BLaER1 (cell line): ENCODE data around the gene R3HDM2.
A peak's percentile ranks its signal among the peaks of the same experiment; 100 is the strongest.
"Not testable (repeated sequence)": the region's sequence is repeated elsewhere in the genome, so short reads cannot be mapped to it uniquely, and the experiment has no call there.

Experiments
- H3K27ac ChIP-seq: shearing (Covaris generic); formaldehyde crosslinking; 2 replicates; pipeline ENCODE4 v1.8.1; 2022
- H3K27me3 ChIP-seq: shearing (Covaris generic); formaldehyde crosslinking; 2 replicates; pipeline ENCODE4 v1.8.1; 2022
- H3K36me3 ChIP-seq: shearing (Covaris generic); formaldehyde crosslinking; 2 replicates; pipeline ENCODE4 v1.8.1; 2022
- H3K4me1 ChIP-seq: shearing (Covaris generic); formaldehyde crosslinking; 2 replicates; pipeline ENCODE4 v1.8.1; 2022
- H3K4me2 ChIP-seq: shearing (Covaris generic); formaldehyde crosslinking; 2 replicates; pipeline ENCODE4 v1.8.1; 2022
- H3K4me3 ChIP-seq: shearing (Covaris generic); formaldehyde crosslinking; 2 replicates; pipeline ENCODE4 v1.8.1; 2022
- H3K9ac ChIP-seq: shearing (Covaris generic); formaldehyde crosslinking; 2 replicates; pipeline ENCODE4 v1.8.1; 2022
- H3K9me3 ChIP-seq: shearing (Covaris generic); formaldehyde crosslinking; 2 replicates; pipeline ENCODE4 v1.8.1; 2022
- H4K20me1 ChIP-seq: shearing (Covaris generic); formaldehyde crosslinking; 2 replicates; pipeline ENCODE4 v1.8.1; 2022
- Cebpa-rat ChIP-seq: shearing (Covaris generic); IDR thresholded peaks from 2 replicates; pipeline ENCODE4 v1.8.1; 2022

R3HDM2 gene

GRCh38 chr12:57444744-57445143 is 13.9 kb upstream of the R3HDM2 start:
- no peaks in the 10 kb centered on the region for H3K36me3 ChIP-seq
- no peak overlapping the region for H3K4me2 ChIP-seq
- H3K9me3 ChIP-seq = peaks cover 17% of the 10 kb centered on the region; the same call in 1 of the 2 replicates
- H3K4me3 ChIP-seq = no peak overlapping the region
- H4K20me1 ChIP-seq = no peaks in the 10 kb centered on the region
- no peaks in the 10 kb centered on the region for H3K27me3 ChIP-seq
- H3K9ac ChIP-seq = no peak overlapping the region
- TF ChIP-seq Cebpa-rat = no peak
- no peaks in the 10 kb centered on the region for H3K4me1 ChIP-seq
- no peak overlapping the region for H3K27ac ChIP-seq

DNA sequence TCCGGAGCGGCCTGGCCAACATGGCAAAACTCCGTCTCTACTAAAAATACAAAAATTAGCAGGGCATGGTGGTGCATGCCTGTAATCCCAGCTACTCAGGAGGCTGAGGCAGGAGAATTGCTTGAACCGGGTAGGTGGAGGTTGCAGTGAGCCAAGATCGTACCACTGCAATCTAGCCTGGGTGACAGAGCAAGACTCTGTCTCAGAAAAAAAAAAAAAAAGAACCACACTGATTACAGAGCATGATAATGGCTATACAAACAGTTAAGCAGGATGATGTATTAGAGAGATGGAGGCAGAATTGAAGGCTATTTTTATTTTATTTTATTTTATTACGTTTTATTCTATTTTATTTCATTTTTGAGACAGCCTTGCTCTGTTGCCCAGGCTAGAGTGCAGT is 13.5 kb upstream of the R3HDM2 start:
- H3K9ac ChIP-seq, H3K4me3 ChIP-seq: not testable (repeated sequence)

GRCh38 chr12:57441846-57442427 is 11.1 kb upstream of the R3HDM2 start:
- Histone ChIP-seq H4K20me1 (no peaks in the 10 kb centered on the region), H3K9ac (no peak overlapping the region), H3K4me3 (no peak overlapping the region), H3K4me1 (no peaks in the 10 kb centered on the region), H3K36me3 (no peaks in the 10 kb centered on the region), H3K27ac (no peak overlapping the region), H3K27me3 (no peaks in the 10 kb centered on the region), H3K4me2 (no peak overlapping the region), H3K9me3 (peaks cover 17% of the 10 kb centered on the region; the same call in 1 of the 2 replicates)
- TF ChIP-seq Cebpa-rat = no peak

More for the DNA sequence above, 13.5 kb upstream of the R3HDM2 start:
- H3K36me3 ChIP-seq, H3K27ac ChIP-seq, H4K20me1 ChIP-seq, H3K27me3 ChIP-seq, H3K4me1 ChIP-seq, H3K4me2 ChIP-seq: not testable (repeated sequence)
- H3K9me3 ChIP-seq = peaks cover 17% of the 10 kb centered on the region; the same call in 1 of the 2 replicates

DNA sequence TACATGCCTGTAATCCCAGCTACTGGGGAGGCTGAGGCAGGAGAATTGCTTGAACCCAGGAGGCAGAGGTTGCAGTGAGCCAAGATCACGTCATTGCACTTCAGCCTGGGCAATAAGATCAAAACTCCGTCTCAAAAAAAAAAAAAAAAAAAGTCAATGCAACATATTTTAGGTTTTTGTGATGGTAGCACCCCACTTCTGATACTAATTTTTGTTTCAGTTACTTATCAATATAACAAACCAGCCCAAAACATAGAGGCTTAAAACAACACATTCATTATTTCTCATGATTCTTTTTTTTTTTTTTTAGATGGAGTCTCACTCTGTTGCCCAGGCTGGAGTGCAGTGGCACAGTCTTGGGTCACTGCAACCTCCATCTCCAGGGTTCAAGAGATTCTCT is 10.6 kb upstream of the R3HDM2 start:
- not testable (repeated sequence) for H3K27ac ChIP-seq, H3K27me3 ChIP-seq, H3K4me1 ChIP-seq, H4K20me1 ChIP-seq, H3K4me2 ChIP-seq, H3K9ac ChIP-seq, H3K4me3 ChIP-seq, H3K36me3 ChIP-seq
- H3K9me3 ChIP-seq = peaks cover 17% of the 10 kb centered on the region; the same call in 1 of the 2 replicates

- no peak overlapping the region for H3K4me2 ChIP-seq
- H4K20me1 ChIP-seq = no peaks in the 10 kb centered on the region
- H3K27ac ChIP-seq = no peak overlapping the region
- H3K36me3 ChIP-seq = no peaks in the 10 kb centered on the region
- no peak overlapping the region for H3K4me3 ChIP-seq
- peaks cover 10% of the 10 kb centered on the region for H3K4me1 ChIP-seq
- peaks cover 17% of the 10 kb centered on the region; the same call in 1 of the 2 replicates for H3K9me3 ChIP-seq
- TF ChIP-seq Cebpa-rat = no peak
- H3K27me3 ChIP-seq = no peaks in the 10 kb centered on the region
- H3K9ac ChIP-seq = no peak overlapping the region
These were observed 9.0 kb upstream of the R3HDM2 start for GRCh38 chr12:57439762-57440266.

GRCh38 chr12:57438400-57438799 is 7.6 kb upstream of the R3HDM2 start:
- no peak overlapping the region for H3K9ac ChIP-seq
- no peaks in the 10 kb centered on the region for H3K27me3 ChIP-seq
- no peak for TF ChIP-seq Cebpa-rat
- H3K27ac ChIP-seq = no peak overlapping the region
- H3K4me3 ChIP-seq = no peak overlapping the region
- H3K9me3 ChIP-seq = peaks cover 17% of the 10 kb centered on the region; the same call in 1 of the 2 replicates
- no peak overlapping the region for H3K4me2 ChIP-seq
- H3K4me1 ChIP-seq = peaks cover 18% of the 10 kb centered on the region
- H4K20me1 ChIP-seq = no peaks in the 10 kb centered on the region
- no peaks in the 10 kb centered on the region for H3K36me3 ChIP-seq

DNA sequence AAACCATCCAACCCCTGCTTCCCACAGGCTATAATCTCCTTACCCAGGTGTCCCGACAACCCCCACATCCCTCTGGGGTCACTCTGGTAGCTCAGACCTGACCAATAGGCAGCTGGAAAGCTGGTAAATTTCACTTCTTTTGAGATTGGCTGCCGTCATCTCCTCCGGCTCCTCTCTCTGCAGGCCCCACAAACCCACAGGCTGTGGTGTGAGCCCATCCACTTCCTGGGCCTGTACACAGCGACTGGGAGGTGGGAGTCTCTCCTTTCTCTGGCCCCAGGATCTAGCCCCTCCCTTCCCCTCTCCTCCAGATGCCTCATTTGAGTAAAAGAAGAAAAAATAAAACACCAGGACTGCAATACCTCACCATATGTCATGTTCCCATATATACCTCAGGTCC is 4.5 kb upstream of the R3HDM2 start:
- Histone ChIP-seq H3K36me3 (no peaks in the 10 kb centered on the region), H3K27ac (0 out of 2 replicates have a peak overlapping the region, but pooled peaks have one; percentile 42), H3K4me3 (no peak overlapping the region), H3K4me2 (peak overlapping the region; percentile 39), H3K27me3 (no peaks in the 10 kb centered on the region), H3K9me3 (no peaks in the 10 kb centered on the region), H3K9ac (peak overlapping the region; percentile 32; the same call in 1 of the 2 replicates), H3K4me1 (peaks cover 27% of the 10 kb centered on the region), H4K20me1 (no peaks in the 10 kb centered on the region)
- TF ChIP-seq Cebpa-rat = no peak

- Histone ChIP-seq H3K9me3 (no peaks in the 10 kb centered on the region), H3K4me1 (peaks cover 27% of the 10 kb centered on the region), H3K4me3 (no peak within 1 kb of the TSS), H4K20me1 (no peaks in the 10 kb centered on the region), H3K27ac (0 out of 2 replicates have a peak within 1 kb of the TSS, but pooled peaks have one; percentile 42), H3K9ac (peak within 1 kb of the TSS; percentile 32; the same call in 1 of the 2 replicates), H3K36me3 (no peaks in the 10 kb centered on the region), H3K4me2 (peak within 1 kb of the TSS; percentile 39), H3K27me3 (no peaks in the 10 kb centered on the region)
- no peak for TF ChIP-seq Cebpa-rat
These were observed 3.8 kb upstream of the R3HDM2 start, which contains the start of gene INHBC for GRCh38 chr12:57434517-57435223. INHBC (plus strand) TSS chr12:57434784; CDS start chr12:57434887, 103 bp downstream.

DNA sequence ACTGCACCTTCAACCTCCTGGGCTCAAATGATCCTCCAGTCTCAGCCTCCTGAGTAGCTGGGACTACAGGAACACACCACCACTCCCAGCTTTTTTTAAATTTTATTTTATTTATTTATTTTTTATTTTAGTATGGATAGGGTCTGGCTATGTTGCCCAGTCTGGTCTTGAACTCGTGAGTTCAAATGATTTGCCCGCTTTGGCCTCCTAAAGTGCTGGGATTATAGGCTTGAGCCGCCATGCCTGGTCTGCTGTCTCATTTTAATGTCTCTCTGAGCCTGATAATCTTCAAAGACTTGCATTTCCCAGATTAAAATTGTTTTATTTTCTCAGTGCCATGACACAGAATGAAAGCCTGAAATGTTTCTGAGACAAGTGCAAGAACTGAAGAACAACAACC is 2.5 kb upstream of the R3HDM2 start:
- H4K20me1 ChIP-seq = no peaks in the 10 kb centered on the region

GRCh38 chr12:57431654-57432188 is 878 bp upstream of the R3HDM2 start:
- Histone ChIP-seq H3K9ac (peak overlapping the region; percentile 88; the same call in 1 of the 2 replicates), H3K27ac (peak overlapping the region; percentile 94)
- no peak for TF ChIP-seq Cebpa-rat

More for the DNA sequence above, 2.5 kb upstream of the R3HDM2 start:
- Histone ChIP-seq H3K4me2 (no peak overlapping the region), H3K9ac (no peak overlapping the region), H3K27ac (no peak overlapping the region), H3K4me1 (peaks cover 39% of the 10 kb centered on the region), H3K4me3 (no peak overlapping the region), H3K9me3 (no peaks in the 10 kb centered on the region), H3K36me3 (no peaks in the 10 kb centered on the region), H3K27me3 (no peaks in the 10 kb centered on the region)
- no peak for TF ChIP-seq Cebpa-rat

More at GRCh38 chr12:57431654-57432188, 878 bp upstream of the R3HDM2 start:
- Histone ChIP-seq H3K4me1 (peaks cover 40% of the 10 kb centered on the region), H3K4me2 (peak overlapping the region; percentile 80), H3K27me3 (no peaks in the 10 kb centered on the region), H3K9me3 (no peaks in the 10 kb centered on the region), H4K20me1 (no peaks in the 10 kb centered on the region), H3K4me3 (peak overlapping the region; percentile 74), H3K36me3 (no peaks in the 10 kb centered on the region)
